Fibroblast of peridontal ligament (primary cell): ENCODE measurements around the gene ANP32A.

Source experiments
- DNase-seq: peaks from one replicate; pipeline ENCODE4 v3.0.0-alpha.2; 2010; ENCODE audit errors: extremely low read depth

ANP32A gene

DNA sequence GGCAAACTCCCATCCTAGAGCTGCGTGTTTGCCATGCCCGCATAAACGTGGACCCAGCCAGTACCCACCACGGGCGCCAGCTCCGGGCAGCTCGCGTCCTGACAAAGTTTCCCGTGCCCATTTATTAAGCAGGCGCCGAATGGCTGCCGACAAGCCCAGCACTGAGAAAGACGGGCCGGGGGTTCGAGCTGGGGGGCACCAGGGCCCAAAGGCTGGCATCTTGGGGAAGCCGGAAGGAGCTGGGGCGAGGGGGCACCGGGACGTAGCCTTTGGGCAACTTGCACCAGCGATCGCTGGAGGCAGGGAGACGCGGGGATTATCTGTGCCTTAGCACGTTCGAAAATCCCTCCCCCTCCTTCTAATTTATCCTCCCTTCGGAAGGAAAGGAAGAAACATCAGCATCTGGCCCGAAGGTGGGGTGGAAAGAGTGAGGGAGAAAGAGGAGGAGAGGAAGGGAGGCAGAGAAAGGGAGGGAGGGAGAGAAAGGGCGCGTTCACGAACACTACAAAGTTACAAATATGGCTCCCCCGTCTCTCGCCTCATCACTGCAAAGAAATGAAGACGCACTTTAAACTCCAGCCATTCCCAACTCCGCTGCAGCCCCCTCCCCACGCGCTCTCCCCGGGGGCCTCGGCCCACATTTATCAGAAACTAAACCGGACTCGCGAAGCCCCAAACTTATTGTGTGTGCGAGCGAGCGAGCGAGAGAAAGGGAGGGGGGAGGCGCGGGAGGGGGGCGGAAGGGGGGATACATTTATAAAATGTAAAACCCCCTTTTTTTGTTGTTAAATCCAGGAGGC, 1.0 kb downstream of the ANP32A start:
- DNase-seq: peak; percentile 53

DNA sequence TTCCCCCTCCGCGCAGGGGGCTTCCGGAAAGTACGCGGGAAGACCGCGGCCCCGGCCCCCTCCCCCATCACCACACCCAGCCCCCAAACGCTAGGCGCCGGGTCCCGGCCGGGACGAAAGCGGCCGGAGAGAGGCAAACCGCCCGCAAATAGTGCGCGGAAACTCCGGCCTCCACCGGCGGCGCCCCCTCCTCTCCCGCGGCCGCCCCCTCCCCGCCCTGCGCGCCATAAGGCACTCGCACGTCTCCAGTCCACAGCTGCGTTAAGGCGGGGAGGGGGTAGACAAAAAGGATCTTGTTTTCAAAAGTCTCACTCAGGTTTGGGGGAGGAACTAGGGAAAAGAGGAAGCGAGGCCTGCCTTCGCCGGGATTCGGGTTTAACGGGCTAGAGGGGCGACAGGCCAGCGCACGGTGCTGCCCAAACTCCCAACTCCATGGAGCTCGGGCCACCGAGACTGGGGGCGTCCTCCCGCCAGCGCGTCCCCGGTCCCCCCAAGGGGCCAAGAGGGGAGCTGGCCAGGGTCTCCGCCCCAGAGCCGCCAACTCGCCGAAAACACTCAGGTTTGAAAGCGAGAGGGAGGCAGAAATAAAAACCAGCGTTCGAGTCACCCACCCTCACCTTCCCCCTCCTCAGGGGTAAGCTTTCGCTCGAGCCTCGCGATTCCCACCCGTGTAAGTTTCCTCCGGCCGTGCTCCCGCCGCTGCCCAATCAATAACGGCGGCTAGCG, 1.8 kb downstream of the ANP32A start:
- peak; percentile 37 for DNase-seq

DNA sequence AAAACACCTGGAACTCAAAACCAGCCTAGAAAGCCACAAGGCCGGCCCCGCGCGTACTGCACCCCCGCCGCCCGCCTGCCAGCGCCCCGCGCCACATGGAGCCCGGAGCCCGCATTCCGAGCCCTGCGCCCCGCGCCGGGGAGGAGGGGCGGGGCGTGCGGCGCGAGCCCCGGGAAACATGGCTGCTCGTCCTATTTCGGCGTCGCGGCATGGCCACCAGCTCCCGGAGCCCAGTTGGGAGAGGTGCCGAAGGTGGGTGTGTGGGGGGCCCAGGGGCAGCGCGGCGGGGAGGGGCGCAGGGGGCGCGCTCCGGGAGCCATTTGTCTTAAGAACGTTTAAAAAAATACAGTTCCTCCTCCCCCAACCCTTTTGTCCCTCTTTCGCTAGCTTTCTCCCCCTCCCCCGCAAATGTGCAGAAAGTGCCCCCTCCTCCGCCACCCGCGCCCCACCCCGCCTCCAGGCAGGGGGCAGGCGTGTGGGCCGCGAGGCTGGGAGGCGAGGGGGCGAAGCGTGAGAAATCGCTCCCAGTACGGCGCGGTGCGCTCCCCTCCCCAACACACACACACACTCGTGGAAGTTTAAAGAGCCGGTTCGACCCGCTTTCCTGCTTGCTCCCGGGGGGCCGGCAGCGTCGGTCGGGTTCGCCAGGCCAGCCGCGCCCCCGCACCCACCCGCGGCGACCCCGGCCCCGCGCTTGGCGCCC, 2.5 kb downstream of the ANP32A start:
- peak; percentile 54 for DNase-seq

DNA sequence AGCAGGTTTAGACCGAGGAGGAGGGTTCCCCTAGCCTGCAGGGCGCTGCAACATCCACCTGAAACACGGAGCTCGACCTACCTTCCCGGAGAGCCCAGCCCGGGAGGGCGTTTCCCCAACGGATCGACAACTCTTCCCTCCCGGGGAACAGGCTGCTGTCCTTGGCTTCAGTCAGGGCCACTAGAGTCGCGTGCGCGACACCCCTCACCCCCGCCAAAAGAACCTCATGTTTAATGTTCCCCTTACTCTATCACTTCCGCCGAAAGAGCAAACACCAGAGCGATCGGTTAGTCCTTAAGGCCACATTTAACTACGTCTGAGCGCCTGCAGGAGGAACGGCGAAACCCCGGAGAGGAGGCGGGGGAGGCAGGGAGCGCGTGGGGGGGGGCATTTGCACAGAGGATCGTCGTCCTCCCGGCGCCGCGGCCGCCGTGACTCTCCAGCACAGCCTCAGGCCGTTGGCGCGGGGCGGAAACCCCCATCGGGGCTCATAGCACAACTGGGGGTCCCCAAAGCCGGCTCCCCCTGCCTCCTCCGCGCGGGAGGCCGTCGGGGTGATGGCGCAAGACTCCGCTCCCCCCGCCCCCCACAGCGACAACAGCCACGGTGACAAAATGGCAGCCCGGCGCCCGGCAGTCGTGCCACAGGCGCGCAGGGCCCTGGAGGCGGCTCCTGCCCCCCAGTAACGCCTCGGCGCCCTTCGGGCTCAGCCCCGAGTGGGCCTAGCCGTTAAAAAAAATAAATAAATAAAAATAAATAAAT, 3.2 kb downstream of the ANP32A start:
- peak; percentile 54 for DNase-seq

DNA sequence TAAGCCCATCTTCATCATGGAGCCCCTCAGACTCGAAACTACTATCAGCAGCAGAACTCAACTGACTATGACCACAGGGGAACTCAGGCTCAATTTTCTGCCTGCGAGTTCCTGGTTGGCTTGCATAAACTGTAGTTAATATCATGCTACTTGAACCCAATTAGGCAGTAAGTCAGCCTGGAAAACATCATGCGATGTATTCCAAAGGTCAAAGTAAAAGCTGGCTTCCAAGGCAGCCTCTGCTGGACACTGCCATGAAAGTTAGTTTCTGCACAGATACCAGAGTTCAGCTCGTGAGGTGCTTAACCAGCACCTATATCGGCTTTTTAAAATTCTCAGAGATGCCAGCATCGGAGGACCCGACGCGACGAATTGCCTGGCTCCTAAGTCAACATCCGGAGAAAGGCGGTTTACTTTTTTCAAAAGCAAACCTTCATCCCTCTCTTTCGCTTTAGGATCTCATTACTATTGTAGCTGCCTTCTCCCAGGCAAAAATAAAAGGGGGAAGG, 3.8 kb downstream of the ANP32A start:
- peak; percentile 39 for DNase-seq

DNA sequence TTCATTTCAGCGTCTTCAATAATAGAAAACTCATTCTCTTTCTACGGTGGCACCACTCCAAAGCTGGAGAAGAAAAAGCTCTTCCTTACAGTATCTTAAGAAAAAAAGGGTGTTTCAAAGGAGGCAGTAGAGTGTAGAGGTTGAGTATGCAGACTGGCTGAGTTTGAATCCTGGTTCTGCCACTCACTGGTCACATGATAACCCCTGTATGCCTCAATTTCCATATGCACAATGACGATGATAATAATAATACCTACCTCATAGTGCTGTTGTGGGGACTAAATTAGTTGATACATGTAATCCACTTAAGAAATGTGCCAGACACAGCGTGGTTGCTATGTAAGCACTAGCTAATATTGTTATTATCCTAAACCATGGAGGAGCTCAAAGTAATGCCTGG, 4.5 kb downstream of the ANP32A start:
- no peak for DNase-seq

DNA sequence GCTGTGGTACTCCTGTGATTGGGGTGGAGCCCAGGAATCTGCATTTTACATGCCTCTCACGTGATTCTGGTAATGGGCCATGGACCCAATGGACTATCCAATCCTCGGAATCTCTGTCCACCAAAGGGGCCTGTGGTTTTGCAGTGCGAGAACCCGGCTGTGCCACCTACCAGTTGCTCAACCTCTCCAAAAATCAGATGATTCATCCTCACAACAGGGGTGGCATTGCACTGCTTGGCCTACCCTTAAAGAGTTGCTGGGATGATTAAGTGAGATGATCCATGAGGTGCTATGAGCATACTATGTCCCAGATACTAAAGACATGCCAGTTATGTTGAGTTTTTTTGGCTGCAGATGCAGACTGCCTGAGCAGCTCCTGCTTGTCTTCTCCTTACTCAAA, 5.1 kb downstream of the ANP32A start:
- DNase-seq: no peak

DNA sequence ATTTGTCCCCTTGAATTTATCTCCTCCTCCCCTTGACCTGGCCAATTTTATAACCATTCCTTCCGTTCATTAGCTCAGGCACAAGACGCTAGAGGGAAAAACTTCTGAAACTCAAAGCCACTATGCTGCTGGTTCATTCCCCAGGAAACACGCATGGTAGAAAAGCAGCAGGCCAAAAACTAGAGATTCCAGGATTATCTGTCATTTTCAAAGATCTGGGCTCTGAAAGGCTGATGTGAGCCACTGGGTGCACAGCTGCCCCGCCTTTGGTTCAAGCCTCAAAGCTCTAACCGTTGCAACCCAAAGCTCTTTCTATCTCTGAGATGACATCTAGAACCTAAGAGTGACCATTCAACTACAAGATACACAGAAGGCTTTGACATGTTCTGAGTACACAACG, 6.1 kb downstream of the ANP32A start:
- no peak for DNase-seq

DNA sequence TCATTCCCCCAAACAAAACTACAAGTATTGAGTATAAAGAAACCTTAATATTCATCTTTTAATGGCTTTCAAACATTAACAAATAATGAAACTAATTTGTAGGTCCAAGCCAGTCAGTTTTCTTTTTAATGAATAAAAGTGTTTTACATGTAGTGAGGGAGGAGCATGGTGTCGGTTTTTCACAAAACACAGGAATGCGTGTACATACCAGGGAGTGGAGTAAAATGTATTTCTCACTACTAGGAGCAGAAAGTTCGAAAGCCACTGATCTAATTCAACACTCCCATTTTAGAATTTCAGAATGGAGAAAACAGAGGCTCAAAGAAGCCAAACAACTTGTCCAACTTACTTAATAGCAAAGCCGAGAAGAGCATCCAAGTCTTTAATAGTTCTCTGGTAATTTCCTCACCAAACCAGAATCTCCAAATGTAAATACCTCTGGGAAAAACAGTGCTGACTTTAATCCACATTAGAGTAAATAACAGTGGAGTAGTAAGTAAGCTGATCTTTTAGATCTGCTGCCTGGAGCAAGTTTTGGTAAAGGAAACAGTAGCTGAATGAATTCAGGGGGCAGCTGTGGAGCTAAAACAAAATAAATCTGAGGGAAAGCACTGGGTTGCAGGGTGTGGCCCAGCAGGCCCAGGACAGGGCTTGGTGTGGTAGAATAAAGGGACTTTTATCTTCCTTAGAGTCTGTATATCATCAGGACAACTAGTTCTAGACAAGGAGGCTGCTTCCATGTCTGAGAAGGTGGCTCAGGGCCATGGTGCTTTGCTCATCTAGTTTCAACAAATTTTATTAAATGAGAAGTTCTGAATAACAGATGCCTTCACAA, 7.9 kb downstream of the ANP32A start:
- DNase-seq: peak; percentile 38

DNA sequence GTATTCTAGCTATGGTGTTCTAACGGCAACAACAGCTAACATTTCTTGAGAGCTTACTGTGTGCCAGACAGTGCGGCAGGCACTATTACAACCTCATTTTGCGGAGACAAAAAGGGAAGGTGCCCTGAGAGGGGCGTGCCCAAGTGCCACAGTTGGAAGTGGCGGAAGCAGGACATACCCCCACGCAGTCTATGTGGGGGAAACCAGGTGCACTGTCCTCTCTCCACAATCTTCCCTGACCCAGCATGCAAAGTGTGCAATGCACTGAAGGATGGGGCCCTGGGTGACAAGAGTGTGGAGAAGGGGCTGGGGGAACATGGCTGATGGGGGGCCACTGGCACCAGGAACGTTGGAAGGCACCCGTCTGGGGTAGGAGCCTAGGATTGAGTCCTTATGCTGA, 8.6 kb downstream of the ANP32A start:
- no peak for DNase-seq

DNA sequence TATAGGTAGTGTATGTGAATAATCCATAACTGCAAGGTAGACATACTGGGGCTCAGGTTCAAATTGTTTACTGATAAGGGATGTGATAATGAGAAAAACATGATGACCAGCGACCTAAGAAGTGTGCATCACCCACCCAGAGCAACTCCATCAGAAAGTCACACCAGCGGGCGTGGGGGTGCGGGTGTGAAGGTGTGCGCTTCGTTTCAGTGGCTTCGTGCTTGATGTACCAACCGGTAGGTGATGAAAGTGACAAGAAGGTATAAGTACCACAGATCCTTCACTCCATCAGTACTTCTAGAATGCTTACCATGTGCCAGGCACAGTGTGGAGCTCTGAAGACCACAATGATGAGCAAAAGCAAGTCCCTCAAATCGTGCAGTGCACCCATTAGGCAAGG, 11.2 kb downstream of the ANP32A start:
- DNase-seq: no peak

DNA sequence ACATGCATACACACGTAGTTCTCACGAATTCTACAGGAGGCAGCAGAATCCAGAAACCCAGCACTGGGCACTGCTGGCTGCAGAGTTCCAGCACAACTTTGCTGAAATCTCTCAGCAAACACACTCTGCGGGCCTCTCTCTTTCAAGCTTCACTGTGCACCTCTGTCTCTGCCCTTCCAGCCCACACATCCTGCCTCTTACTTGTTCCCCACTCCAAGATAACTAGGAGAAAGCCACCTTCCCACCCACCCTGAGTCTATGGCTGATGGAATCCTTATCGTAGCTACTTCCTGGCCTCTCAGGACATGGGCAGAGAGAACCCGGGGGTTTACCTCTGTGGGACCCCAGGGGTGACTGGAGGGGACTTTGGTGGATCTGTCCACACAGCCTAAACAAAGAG, 11.9 kb downstream of the ANP32A start:
- DNase-seq: no peak

DNA sequence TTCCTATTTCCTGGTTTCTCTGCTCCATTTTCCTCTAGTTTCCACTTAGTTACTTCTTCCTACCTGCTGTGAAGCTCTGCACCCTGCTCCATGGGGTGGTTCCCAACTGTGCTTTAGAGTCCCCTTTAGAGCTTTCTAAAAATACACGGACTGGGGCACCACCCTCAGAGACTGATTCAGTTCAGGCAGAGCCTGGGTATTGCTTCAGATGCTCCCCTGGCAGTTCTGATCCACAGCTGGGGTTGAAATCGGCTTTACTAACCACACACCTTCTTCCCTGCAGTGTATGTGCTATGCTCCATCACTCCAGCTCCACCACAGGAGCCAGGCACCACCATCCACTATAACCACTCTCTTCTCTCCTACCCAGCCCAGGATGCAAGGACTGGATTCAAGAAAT, 12.6 kb downstream of the ANP32A start:
- DNase-seq: no peak

DNA sequence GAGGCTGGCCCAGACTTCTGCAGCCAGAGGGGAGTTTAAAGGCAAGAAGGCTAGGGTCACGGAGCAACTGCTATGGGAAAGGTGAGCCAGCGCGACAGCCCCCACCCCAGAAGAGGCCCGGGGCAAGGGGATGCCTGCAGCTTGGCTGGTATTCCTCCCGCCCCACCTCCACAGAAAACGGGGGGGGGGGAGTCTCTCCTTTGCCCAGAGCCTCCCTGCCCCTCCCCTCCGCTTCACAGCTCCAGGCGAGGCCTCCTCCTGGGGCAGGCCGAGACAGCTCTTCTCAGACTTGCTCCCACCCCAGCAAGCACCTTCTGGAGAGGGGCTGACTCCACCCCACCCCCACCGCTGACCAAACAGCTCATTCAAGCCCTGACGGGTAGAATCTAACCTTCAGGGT, 13.4 kb downstream of the ANP32A start:
- DNase-seq: no peak

DNA sequence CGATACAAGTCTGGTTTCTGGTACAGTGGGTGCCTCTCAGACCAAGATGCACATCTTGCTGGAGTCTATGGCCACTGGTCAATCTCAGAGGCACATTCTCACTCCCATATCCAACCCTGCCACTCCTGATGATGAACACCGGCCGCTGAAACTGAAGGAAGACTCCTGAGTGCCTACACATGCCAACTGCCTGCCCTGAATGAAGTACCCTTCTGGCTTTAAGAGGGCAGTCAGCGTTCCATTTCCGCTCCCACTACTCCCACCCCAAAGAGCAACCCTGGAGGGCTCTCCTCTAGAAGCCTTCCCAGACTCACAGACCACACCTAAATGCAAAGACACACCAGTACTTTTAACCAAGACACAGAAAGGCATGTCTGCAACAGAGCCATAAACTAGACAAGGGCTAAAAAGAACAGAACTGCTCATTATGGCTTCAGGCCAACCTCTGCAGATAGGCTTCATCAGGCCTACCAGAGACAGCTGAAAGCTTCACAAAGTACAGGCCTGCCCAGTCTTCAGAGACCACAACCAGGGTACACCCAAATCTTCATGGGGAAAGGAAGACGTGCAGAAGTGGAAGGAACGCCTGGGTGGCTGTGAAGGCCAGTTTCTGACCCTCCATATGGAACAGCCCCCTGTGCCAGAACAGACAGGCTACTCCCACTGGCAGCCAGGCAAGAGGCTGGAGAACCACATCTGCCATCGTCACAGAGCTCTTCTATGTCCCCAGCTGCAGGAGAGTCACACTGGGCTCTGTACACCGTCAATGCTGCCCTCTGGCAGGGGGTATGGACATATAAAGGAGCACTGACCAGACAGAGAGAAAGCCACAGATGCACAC, 14.3 kb downstream of the ANP32A start:
- DNase-seq: no peak

DNA sequence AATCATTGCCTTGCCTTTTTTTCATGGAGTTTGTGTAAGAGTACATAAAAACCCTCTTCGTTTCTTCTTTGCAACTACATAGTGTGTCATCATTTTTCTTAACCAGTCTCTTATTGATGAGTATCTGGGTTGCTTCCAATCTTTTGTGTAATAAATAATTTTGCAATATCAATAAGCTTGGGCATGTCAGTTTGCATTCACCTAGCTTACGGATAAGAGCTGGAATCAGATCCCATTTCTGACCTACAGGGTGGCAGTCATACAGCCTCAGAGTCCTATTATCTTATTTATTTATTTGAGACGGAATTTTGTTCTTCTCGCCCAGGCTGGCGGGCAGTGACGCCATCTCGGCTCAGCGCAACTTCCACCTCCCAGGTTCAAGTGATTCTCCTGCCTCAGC, 18.3 kb downstream of the ANP32A start:
- DNase-seq: no peak

DNA sequence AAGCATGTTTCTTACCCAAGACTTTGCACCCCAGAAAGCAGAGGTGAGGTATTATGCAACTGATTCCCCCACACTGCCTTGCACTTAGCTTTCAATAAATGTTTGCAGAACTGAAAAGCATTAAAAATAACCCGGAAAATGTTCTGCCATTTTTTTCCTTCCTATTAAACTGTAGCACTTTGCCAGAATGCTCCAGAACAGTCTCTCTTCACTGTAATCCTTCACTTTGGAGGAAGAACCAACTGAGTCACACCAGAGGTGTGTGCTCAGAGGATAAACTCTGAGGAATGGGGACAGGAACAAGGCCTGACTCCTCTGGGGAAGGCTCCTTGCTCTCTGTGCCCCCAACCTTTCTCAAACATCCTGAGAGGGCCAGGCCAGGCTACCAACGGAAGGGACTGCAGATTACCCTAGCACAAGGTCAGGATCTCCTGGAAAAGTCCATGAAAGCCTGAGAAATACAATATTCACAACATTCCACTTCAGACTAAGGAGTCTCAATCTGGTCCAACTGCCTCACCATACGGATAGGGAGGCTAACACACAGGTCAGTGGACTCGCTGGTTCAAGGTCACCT, 19.0 kb downstream of the ANP32A start:
- DNase-seq: no peak

DNA sequence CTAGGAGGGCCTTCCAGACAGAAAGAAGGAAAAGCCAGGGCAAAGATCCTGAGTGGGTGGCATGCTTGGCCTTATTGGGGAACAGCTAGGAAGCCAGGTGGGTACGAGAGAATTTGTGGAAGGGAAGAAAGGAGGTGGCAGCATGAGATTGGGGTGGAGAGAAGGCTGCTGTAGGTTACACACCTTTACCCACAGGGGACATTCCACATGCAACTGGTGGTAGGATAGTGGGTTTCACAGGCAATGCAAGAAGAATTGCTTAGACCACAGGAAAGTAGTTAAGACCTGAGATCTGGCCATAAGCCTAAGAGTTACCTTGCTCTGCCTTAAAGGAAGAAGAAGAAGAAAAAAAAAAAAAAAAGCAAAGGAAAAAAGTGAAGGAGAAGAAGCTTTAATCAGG, 19.8 kb downstream of the ANP32A start:
- no peak for DNase-seq

DNA sequence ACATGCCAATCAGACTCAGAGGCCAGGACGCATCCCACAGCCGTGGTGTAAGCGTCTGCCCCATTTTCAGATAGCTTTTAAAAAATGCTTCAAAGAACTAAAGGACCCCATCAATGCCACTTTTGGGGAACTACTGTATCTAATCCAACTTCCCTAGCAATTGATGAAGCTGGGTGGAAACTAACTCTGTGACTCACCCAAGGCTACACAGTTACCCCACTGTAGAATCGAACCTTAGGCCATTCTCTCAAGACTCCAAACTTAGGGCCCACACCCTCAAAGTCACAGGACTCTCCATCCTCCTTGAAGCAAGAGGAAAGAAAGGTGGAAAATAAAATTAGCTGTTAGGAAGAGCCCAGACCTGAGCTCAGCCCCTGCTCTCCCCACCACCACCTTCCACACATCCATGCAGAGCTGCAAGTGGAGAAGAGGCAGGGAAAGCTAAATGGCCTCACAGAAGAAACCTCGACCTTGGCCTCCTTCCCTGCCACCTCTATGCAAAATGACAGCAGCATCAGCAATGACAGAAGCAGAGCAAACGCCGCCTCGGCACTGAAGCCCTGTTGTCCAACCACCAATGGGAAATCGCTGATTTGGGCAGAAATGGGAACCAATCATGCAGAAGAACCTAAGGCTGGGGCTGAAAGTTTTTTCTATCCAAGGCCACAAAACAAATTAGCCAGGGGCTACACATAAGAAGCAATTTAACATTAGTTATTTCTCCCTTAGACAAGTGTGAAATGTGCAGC, 22.2 kb downstream of the ANP32A start:
- DNase-seq: no peak
